ENCODE results near the gene CACNA2D4.

The CACNA2D4 gene

GRCh38 chr12:1939801-1940607, 21.6 kb upstream of the CACNA2D4 start:
- H3K27ac ChIP-seq: peak overlapping the region; percentile 79 to 86

GRCh38 chr12:1939331-1939730, 20.9 kb upstream of the CACNA2D4 start:
- no peak for TF ChIP-seq CTCF (IDR thresholded peaks at IDR 0.05)
- intact Hi-C loops (cut with DNase I; ENCODE audit: low total_unique reads): loop anchor here (5.0 kb wide), 2 partner anchors 63 to 93 kb away; partner anchors contain the start of gene DCP1B
- no peak overlapping the region for H3K4me3 ChIP-seq

More at GRCh38 chr12:1939801-1940607, 21.6 kb upstream of the CACNA2D4 start:
- Histone ChIP-seq H3K36me3 (peaks cover 5 to 33% (median 19%) of the 10 kb centered on the region in 3 donors), H3K9me3 (no peaks in the 10 kb centered on the region), H3K4me1 (peaks cover 0 to 38% (median 29%) of the 10 kb centered on the region in 4 donors), H3K4me3 (no peak overlapping the region), H3K27me3 (no peaks in the 10 kb centered on the region)
- peak; percentile 93 to 98 for TF ChIP-seq CTCF (IDR thresholded peaks at IDR 0.05)
- DNase-seq: peak; percentile 89 to 90
- intact Hi-C loops (cut with DNase I; ENCODE audit: low total_unique reads): loop anchor here (1.0 to 10.0 kb wide), 4 partner anchors 62 to 295 kb away; partner anchors contain the start of gene DCP1B

GRCh38 chr12:1937481-1938224, 19.2 kb upstream of the CACNA2D4 start:
- Histone ChIP-seq H3K9me3 (no peaks in the 10 kb centered on the region), H3K27me3 (no peaks in the 10 kb centered on the region), H3K27ac (peak overlapping the region; percentile 79 to 86), H3K4me1 (peaks cover 0 to 60% (median 41%) of the 10 kb centered on the region in 4 donors), H3K4me3 (no peak overlapping the region), H3K36me3 (peaks cover 5 to 30% (median 19%) of the 10 kb centered on the region in 3 donors)
- no peak for TF ChIP-seq CTCF (IDR thresholded peaks at IDR 0.05)
- intact Hi-C loops (cut with DNase I; ENCODE audit: low total_unique reads): loop anchor here (5.0 kb wide), 2 partner anchors 65 to 95 kb away; partner anchors contain the start of gene DCP1B
- DNase-seq: peak in 1 of 2 donors; percentile 61

More at GRCh38 chr12:1939331-1939730, 20.9 kb upstream of the CACNA2D4 start:
- Histone ChIP-seq H3K4me1 (peaks cover 0 to 43% (median 31%) of the 10 kb centered on the region in 4 donors), H3K27ac (peak overlapping the region; percentile 79 to 86), H3K9me3 (no peaks in the 10 kb centered on the region), H3K36me3 (peaks cover 5 to 30% (median 19%) of the 10 kb centered on the region in 3 donors), H3K27me3 (no peaks in the 10 kb centered on the region)
- DNase-seq: no peak

GRCh38 chr12:1936406-1937320, 18.2 kb upstream of the CACNA2D4 start:
- no peaks in the 10 kb centered on the region for H3K9me3 ChIP-seq
- no peak for TF ChIP-seq CTCF (IDR thresholded peaks at IDR 0.05)
- peak overlapping the region; percentile 79 to 86 for H3K27ac ChIP-seq
- H3K4me3 ChIP-seq: peak overlapping the region; percentile 29 to 44
- H3K4me1 ChIP-seq: peaks cover 4 to 70% (median 49%) of the 10 kb centered on the region in 4 donors
- peaks cover 5 to 27% (median 18%) of the 10 kb centered on the region in 3 donors for H3K36me3 ChIP-seq
- DNase-seq: peak; percentile 63 to 95
- intact Hi-C loops (cut with DNase I; ENCODE audit: low total_unique reads): loop anchor here (5.0 kb wide), 2 partner anchors 66 to 96 kb away; partner anchors contain the start of gene DCP1B
- no peaks in the 10 kb centered on the region for H3K27me3 ChIP-seq
